H9 (cell line): ENCODE results near the gene CDK5R2. TPM values are rescaled to one million over a fixed set of nuclear protein-coding genes. Genes with fewer than 3 reads are reported as not detected.

Source experiments
- DNase-seq: peaks from one replicate; pipeline ENCODE4 v3.0.0-alpha.2; 2017
- H2AFZ ChIP-seq: one replicate; pipeline ENCODE4 v1.6.1; 2013; ENCODE audit warnings: mild to moderate bottlenecking, low read length, control low read depth, moderate library complexity
- H2AK5ac ChIP-seq: 2 replicates; pipeline ENCODE4 v1.6.1; 2013; ENCODE audit warnings: low read length, control low read depth, mixed read lengths; ENCODE audit not compliant: insufficient read length
- H2BK120ac ChIP-seq: one replicate; pipeline ENCODE4 v1.6.1; 2013; ENCODE audit warnings: low read depth, mild to moderate bottlenecking, low read length, control low read depth, inconsistent platforms; ENCODE audit not compliant: poor library complexity, severe bottlenecking
- H2BK12ac ChIP-seq: 2 replicates; pipeline ENCODE4 v1.6.1; 2013; ENCODE audit warnings: low read length, control low read depth, mixed read lengths, low read depth; ENCODE audit not compliant: insufficient read length
- H2BK15ac ChIP-seq: 2 replicates; pipeline ENCODE4 v1.6.1; 2013; ENCODE audit warnings: low read depth, low read length, control low read depth
- H2BK20ac ChIP-seq: one replicate; pipeline ENCODE4 v1.6.1; 2013; ENCODE audit warnings: low read depth, mild to moderate bottlenecking, low read length, control low read depth, inconsistent platforms; ENCODE audit not compliant: poor library complexity, severe bottlenecking
- H2BK5ac ChIP-seq: 2 replicates; pipeline ENCODE4 v1.6.1; 2013; ENCODE audit warnings: low read length, control low read depth, mixed read lengths; ENCODE audit not compliant: insufficient read length
- H3K14ac ChIP-seq: 2 replicates; pipeline ENCODE4 v1.6.1; 2013; ENCODE audit warnings: low read length, control low read depth; ENCODE audit not compliant: insufficient read depth
- H3K18ac ChIP-seq: 2 replicates; pipeline ENCODE4 v1.6.1; 2013; ENCODE audit warnings: low read depth, mild to moderate bottlenecking, mixed read lengths, low read length, control low read depth; ENCODE audit not compliant: insufficient read length
- H3K23ac ChIP-seq: 2 replicates; pipeline ENCODE4 v1.6.1; 2013; ENCODE audit warnings: low read length, control low read depth, mixed read lengths, low read depth; ENCODE audit not compliant: insufficient read length
- H3K23me2 ChIP-seq: 2 replicates; pipeline ENCODE4 v1.6.1; 2013; ENCODE audit warnings: low read depth, mild to moderate bottlenecking, mixed read lengths, low read length, control low read depth; ENCODE audit not compliant: insufficient read length, poor library complexity, severe bottlenecking
- H3K27ac ChIP-seq: 2 replicates; pipeline ENCODE4 v1.5.1; 2013; ENCODE audit warnings: low read length, control low read depth, mixed read lengths, low read depth; ENCODE audit not compliant: insufficient read length
- H3K27me3 ChIP-seq: 2 replicates; pipeline ENCODE4 v1.6.1; 2013; ENCODE audit warnings: low read length, control low read depth, inconsistent platforms; ENCODE audit not compliant: insufficient read depth
- H3K4ac ChIP-seq: 2 replicates; pipeline ENCODE4 v1.6.1; 2013; ENCODE audit warnings: low read depth, mild to moderate bottlenecking, control low read depth, inconsistent platforms, low read length, moderate library complexity
- H3K4me1 ChIP-seq: 2 replicates; pipeline ENCODE4 v1.6.1; 2013; ENCODE audit warnings: low read length, control low read depth, inconsistent platforms; ENCODE audit not compliant: insufficient read depth
- H3K4me2 ChIP-seq: 2 replicates; pipeline ENCODE4 v1.6.1; 2013; ENCODE audit warnings: low read length, control low read depth, mixed read lengths; ENCODE audit not compliant: insufficient read length, insufficient read depth
- H3K56ac ChIP-seq: 2 replicates; pipeline ENCODE4 v1.6.1; 2013; ENCODE audit warnings: low read depth, mild to moderate bottlenecking, mixed read lengths, low read length, control low read depth; ENCODE audit not compliant: insufficient read length
- H3K79me1 ChIP-seq: 2 replicates; pipeline ENCODE4 v1.6.1; 2013; ENCODE audit warnings: low read depth, mild to moderate bottlenecking, moderate library complexity, low read length, control low read depth, inconsistent platforms; ENCODE audit not compliant: insufficient read depth, poor library complexity, severe bottlenecking
- H3K79me2 ChIP-seq: 2 replicates; pipeline ENCODE4 v1.6.1; 2013; ENCODE audit warnings: low read length, control low read depth, inconsistent platforms; ENCODE audit not compliant: insufficient read depth
- H3K9ac ChIP-seq: 2 replicates; pipeline ENCODE4 v1.6.1; 2013; ENCODE audit warnings: low read length, control low read depth, mixed read lengths; ENCODE audit not compliant: insufficient read length; ENCODE audit errors: extremely low read depth
- H3K9me3 ChIP-seq: one replicate; pipeline ENCODE4 v1.6.1; 2013; ENCODE audit warnings: low read depth, low read length, inconsistent platforms; ENCODE audit not compliant: control insufficient read depth
- H3T11ph ChIP-seq: one replicate; pipeline ENCODE4 v1.6.1; 2013; ENCODE audit warnings: mild to moderate bottlenecking, low read length, control low read depth, inconsistent platforms
- H4K20me1 ChIP-seq: one replicate; pipeline ENCODE4 v1.6.1; 2013; ENCODE audit not compliant: control insufficient read depth, insufficient read length, insufficient read depth
- H4K5ac ChIP-seq: 2 replicates; pipeline ENCODE4 v1.6.1; 2013; ENCODE audit warnings: low read depth, mild to moderate bottlenecking, mixed read lengths, low read length, control low read depth; ENCODE audit not compliant: insufficient read length
- H4K8ac ChIP-seq: replicated peaks from 2 replicates; pipeline ENCODE4 v1.6.1; 2013; ENCODE audit warnings: low read length, control low read depth, mixed read lengths, low read depth; ENCODE audit not compliant: insufficient read length
- H4K91ac ChIP-seq: 2 replicates; pipeline ENCODE4 v1.6.1; 2013; ENCODE audit warnings: low read depth, mild to moderate bottlenecking, moderate library complexity, mixed read lengths, low read length, control low read depth; ENCODE audit not compliant: insufficient read length
- H3K27ac Mint-ChIP-seq, 3 experiments: 2 replicates in 2 of 3; 3 replicates in 1 of 3; pipeline ENCODE4 v1.8.0; 2020 to 2021; ENCODE audit warnings: mixed read lengths in 3 of 3, mild to moderate bottlenecking in 1 of 3, moderate library complexity in 1 of 3
- H3K27me3 Mint-ChIP-seq: 2 replicates; pipeline ENCODE4 v1.8.0; 2021; ENCODE audit warnings: low read depth, mild to moderate bottlenecking, moderate library complexity, mixed read lengths
- H3K36me3 Mint-ChIP-seq, 3 experiments: 2 replicates in 2 of 3; 3 replicates in 1 of 3; pipeline ENCODE4 v1.8.0; 2020 to 2021; ENCODE audit warnings: low read depth in 3 of 3, mixed read lengths in 3 of 3; ENCODE audit not compliant: insufficient read depth in 1 of 3
- H3K4me1 Mint-ChIP-seq, 2 experiments: 2 replicates each; pipeline ENCODE4 v1.8.0; 2020; ENCODE audit warnings: mixed read lengths in 2 of 2
- H3K4me3 Mint-ChIP-seq, 2 experiments: 2 replicates in 1 of 2; 3 replicates in 1 of 2; pipeline ENCODE4 v1.8.0; 2020 to 2021; ENCODE audit warnings: mild to moderate bottlenecking in 2 of 2, mixed read lengths in 2 of 2, moderate library complexity in 1 of 2
- H3K9me3 Mint-ChIP-seq, 2 experiments: 2 replicates in 1 of 2; 3 replicates in 1 of 2; pipeline ENCODE4 v1.8.0; 2020; ENCODE audit warnings: mild to moderate bottlenecking in 2 of 2, mixed read lengths in 2 of 2, moderate library complexity in 1 of 2
- WGBS: extraction: QIAGEN DNeasy Blood & Tissue Kit; methylation state at CpG from one replicate; pipeline ENCODE4 v1.1.7; 2013; ENCODE audit warnings: missing lambda C conversion rate, low lambda C conversion rate, mixed read lengths; ENCODE audit not compliant: insufficient read length; ENCODE audit errors: extremely low coverage; 5-methylcytosine and 5-hydroxymethylcytosine counted together
- total RNA-seq: library from RNA; stranded (reverse); gene quantifications from 2 replicates; pipeline ENCODE4 v1.2.1, GENCODE V29; 2021
- TF ChIP-seq, protein P1 (sequence below): fragments of 200-600 bp; sonication (generic); conservative IDR thresholded peaks from 3 replicates; pipeline ENCODE4 v1.8.0; 2021; ENCODE audit warnings: antibody characterized with exemption, mild to moderate bottlenecking

Gene CDK5R2
- total RNA-seq, 1 experiment from 2014 or later, result 0.26 TPM

DNA sequence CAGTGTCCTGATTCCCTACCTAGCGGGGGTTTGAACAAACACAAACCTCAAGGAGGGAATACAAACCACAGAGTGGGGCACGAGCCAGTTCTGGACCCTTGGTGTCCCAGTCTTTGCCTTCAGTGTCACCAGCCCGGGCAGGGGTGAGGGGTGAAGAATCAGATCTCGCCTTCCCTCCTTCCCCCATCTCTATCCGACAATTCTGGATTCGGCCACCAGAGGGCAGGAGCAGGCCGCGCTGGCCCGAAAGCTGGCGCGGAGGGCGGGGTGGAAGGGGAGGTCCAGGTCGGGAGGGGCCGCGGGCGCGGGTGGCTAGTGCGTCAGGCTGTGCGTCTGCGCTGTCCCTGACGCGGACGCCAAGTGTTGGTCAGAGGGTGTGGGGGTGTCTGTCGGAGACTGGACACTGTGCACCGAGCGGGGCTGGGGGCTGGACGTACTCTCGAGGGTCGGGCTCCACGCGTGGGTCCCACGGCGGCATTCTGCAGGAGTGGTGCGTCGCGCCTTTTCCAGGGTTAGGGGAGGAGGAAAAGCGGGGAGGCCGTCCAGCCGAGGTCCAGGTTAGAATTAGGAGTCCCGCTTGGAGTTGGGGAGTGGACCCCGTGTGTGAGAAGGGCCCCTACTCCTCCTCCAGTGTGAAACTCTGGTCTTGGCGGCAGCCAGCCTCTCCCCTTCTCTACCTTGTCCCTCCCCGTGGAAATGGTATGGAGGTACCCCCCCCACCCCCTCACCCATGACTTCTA is 36.7 kb downstream of the CDK5R2 start:
- Histone ChIP-seq H3K23me2 (no peaks in the 10 kb centered on the region), H4K5ac (no peak overlapping the region), H2BK15ac (no peak overlapping the region), H3K18ac (no peak overlapping the region), H3K23ac (no peak overlapping the region), H3T11ph (no peak overlapping the region), H3K79me2 (no peaks in the 10 kb centered on the region), H3K79me1 (no peaks in the 10 kb centered on the region), H3K9ac (no peak overlapping the region), H3K27me3 (peaks cover 95% of the 10 kb centered on the region), H4K20me1 (no peaks in the 10 kb centered on the region), H2AK5ac (no peak overlapping the region), H3K27ac (no peak overlapping the region), H2BK12ac (no peak overlapping the region), H2AFZ (no peak overlapping the region), H4K8ac (no peak overlapping the region), H3K14ac (no peak overlapping the region), H3K4me1 (peaks cover 9% of the 10 kb centered on the region; the same call in 1 of the 2 replicates), H3K9me3 (no peaks in the 10 kb centered on the region), H3K56ac (no peak overlapping the region), H2BK5ac (no peak overlapping the region), H4K91ac (no peak overlapping the region), H3K4me2 (peak overlapping the region; percentile 26), H3K4ac (no peak overlapping the region), H2BK20ac (no peak overlapping the region), H2BK120ac (no peak overlapping the region)
- Mint-ChIP-seq H3K36me3 (no peaks in the 10 kb centered on the region; a peak in 1 of 7 replicates), H3K4me1 (peaks cover 29 to 48% of the 10 kb centered on the region in 2 experiments), H3K4me3 (peak overlapping the region; percentile 50 to 71; a peak in 4 of 5 replicates), H3K27me3 (peaks cover 99% of the 10 kb centered on the region), H3K9me3 (peaks cover 0 to 10% of the 10 kb centered on the region in 2 experiments; a peak in 4 of 5 replicates), H3K27ac (no peak overlapping the region)
- TF ChIP-seq, protein P1, sequence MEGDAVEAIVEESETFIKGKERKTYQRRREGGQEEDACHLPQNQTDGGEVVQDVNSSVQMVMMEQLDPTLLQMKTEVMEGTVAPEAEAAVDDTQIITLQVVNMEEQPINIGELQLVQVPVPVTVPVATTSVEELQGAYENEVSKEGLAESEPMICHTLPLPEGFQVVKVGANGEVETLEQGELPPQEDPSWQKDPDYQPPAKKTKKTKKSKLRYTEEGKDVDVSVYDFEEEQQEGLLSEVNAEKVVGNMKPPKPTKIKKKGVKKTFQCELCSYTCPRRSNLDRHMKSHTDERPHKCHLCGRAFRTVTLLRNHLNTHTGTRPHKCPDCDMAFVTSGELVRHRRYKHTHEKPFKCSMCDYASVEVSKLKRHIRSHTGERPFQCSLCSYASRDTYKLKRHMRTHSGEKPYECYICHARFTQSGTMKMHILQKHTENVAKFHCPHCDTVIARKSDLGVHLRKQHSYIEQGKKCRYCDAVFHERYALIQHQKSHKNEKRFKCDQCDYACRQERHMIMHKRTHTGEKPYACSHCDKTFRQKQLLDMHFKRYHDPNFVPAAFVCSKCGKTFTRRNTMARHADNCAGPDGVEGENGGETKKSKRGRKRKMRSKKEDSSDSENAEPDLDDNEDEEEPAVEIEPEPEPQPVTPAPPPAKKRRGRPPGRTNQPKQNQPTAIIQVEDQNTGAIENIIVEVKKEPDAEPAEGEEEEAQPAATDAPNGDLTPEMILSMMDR, result peak; percentile 89
- DNase-seq, result peak; percentile 85
- WGBS, result no CpG with 5 or more reads among the region's 43 CpGs
